ENCODE measurements around the gene GRIN3A. TPM values are rescaled to one million over a fixed set of nuclear protein-coding genes. Genes with fewer than 3 reads are reported as not detected.

GRIN3A gene
- total RNA-seq, 1 experiment from 2014 or later, result 0.03 TPM

GRCh38 chr9:101648493-101648892 is 90.0 kb downstream of the GRIN3A start:
- intact Hi-C loops (cut with micrococcal nuclease; ENCODE audit: unreplicated experiment), result no loop called here
- Histone ChIP-seq H3K27me3 (ENCODE audit: control insufficient read depth, insufficient read depth, low read length) (no peaks in the 10 kb centered on the region), H3K9me3 (ENCODE audit: control insufficient read depth, insufficient read depth, low read depth, low read length) (no peaks in the 10 kb centered on the region), H3K27ac (ENCODE audit: low read length) (no peak overlapping the region), H3K4me1 (ENCODE audit: control insufficient read depth, insufficient read depth, low read length) (no peaks in the 10 kb centered on the region), H3K36me3 (ENCODE audit: control insufficient read depth, insufficient read depth, low read length) (no peaks in the 10 kb centered on the region), H3K4me3 (ENCODE audit: low read depth in 2 of 2, low read length in 2 of 2) (no peak overlapping the region)
- no TSS peak for BruUV-seq (replicated peaks)
- POLR2A ChIA-PET, result no interaction called here
- TF ChIP-seq POLR2AphosphoS5 (IDR thresholded peaks at IDR 0.05; ENCODE audit: low read depth, low read length) (no peak), REST (IDR thresholded peaks at IDR 0.05; ENCODE audit: insufficient read depth in 1 of 2, low read depth in 2 of 2, low read length in 1 of 2) (no peak), SIN3A (IDR thresholded peaks at IDR 0.05; ENCODE audit: borderline replicate concordance, insufficient read depth, low read depth, low read length) (no peak), CTCF (IDR thresholded peaks at IDR 0.05) (no peak), TCF7L2 (IDR thresholded peaks at IDR 0.05; ENCODE audit: low read depth, low read length) (no peak)
- ATAC-seq (no peak), DNase-seq (ENCODE audit: low read depth, low spot score) (no peak)
- CTCF ChIA-PET, result no interaction called here
- in situ Hi-C loops (cut with HindIII; ENCODE audit: low pct_unique_long_range_greater_than_20kb, low sequenced_read_pairs), result no loop called here

- H3K27ac ChIP-seq (ENCODE audit: low read length), result no peak overlapping the region
- H3K36me3 ChIP-seq (ENCODE audit: control insufficient read depth, insufficient read depth, low read length), result no peaks in the 10 kb centered on the region
- no peaks in the 10 kb centered on the region for H3K9me3 ChIP-seq (ENCODE audit: control insufficient read depth, insufficient read depth, low read depth, low read length)
- DNase-seq (ENCODE audit: low read depth, low spot score) (no peak), ATAC-seq (no peak)
- CTCF ChIA-PET, result no interaction called here
- TF ChIP-seq POLR2AphosphoS5 (IDR thresholded peaks at IDR 0.05; ENCODE audit: low read depth, low read length) (no peak), TCF7L2 (IDR thresholded peaks at IDR 0.05; ENCODE audit: low read depth, low read length) (no peak)
- in situ Hi-C loops (cut with HindIII; ENCODE audit: low pct_unique_long_range_greater_than_20kb, low sequenced_read_pairs), result no loop called here
- POLR2A ChIA-PET, result no interaction called here
- H3K4me1 ChIP-seq (ENCODE audit: control insufficient read depth, insufficient read depth, low read length), result no peaks in the 10 kb centered on the region
- intact Hi-C loops (cut with micrococcal nuclease; ENCODE audit: unreplicated experiment), result no loop called here
- H3K27me3 ChIP-seq (ENCODE audit: control insufficient read depth, insufficient read depth, low read length), result no peaks in the 10 kb centered on the region
- no peak overlapping the region for H3K4me3 ChIP-seq (ENCODE audit: low read depth in 2 of 2, low read length in 2 of 2)
- no TSS peak for BruUV-seq (replicated peaks)
Measured at GRCh38 chr9:101639785-101640665, 98.4 kb downstream of the GRIN3A start.

GRCh38 chr9:101639311-101639710 is 99.1 kb downstream of the GRIN3A start:
- no peak overlapping the region for H3K27ac ChIP-seq (ENCODE audit: low read length)
- TF ChIP-seq SIN3A (IDR thresholded peaks at IDR 0.05; ENCODE audit: borderline replicate concordance, insufficient read depth, low read depth, low read length) (no peak), CTCF (IDR thresholded peaks at IDR 0.05) (no peak), REST (IDR thresholded peaks at IDR 0.05; ENCODE audit: insufficient read depth in 1 of 2, low read depth in 2 of 2, low read length in 1 of 2) (no peak)
- ATAC-seq (no peak), DNase-seq (ENCODE audit: low read depth, low spot score) (no peak)
- in situ Hi-C loops (cut with HindIII; ENCODE audit: low pct_unique_long_range_greater_than_20kb, low sequenced_read_pairs), result no loop called here
- H3K4me1 ChIP-seq (ENCODE audit: control insufficient read depth, insufficient read depth, low read length), result no peaks in the 10 kb centered on the region
- intact Hi-C loops (cut with micrococcal nuclease; ENCODE audit: unreplicated experiment), result no loop called here
- ChIA-PET POLR2A (no interaction called here), CTCF (no interaction called here)
- H3K27me3 ChIP-seq (ENCODE audit: control insufficient read depth, insufficient read depth, low read length), result no peaks in the 10 kb centered on the region
- BruUV-seq (replicated peaks), result no TSS peak
- no peaks in the 10 kb centered on the region for H3K9me3 ChIP-seq (ENCODE audit: control insufficient read depth, insufficient read depth, low read depth, low read length)
- no peaks in the 10 kb centered on the region for H3K36me3 ChIP-seq (ENCODE audit: control insufficient read depth, insufficient read depth, low read length)
- H3K4me3 ChIP-seq (ENCODE audit: low read depth in 2 of 2, low read length in 2 of 2), result no peak overlapping the region

Data from Panc1 (cell line).